ENCODE measurements around the gene FAM181A. TPM values are rescaled to one million over a fixed set of nuclear protein-coding genes. Genes with fewer than 3 reads are reported as not detected.

The FAM181A gene
- total and polyA plus RNA-seq, 2 experiments from 2014 or later = not detected

DNA sequence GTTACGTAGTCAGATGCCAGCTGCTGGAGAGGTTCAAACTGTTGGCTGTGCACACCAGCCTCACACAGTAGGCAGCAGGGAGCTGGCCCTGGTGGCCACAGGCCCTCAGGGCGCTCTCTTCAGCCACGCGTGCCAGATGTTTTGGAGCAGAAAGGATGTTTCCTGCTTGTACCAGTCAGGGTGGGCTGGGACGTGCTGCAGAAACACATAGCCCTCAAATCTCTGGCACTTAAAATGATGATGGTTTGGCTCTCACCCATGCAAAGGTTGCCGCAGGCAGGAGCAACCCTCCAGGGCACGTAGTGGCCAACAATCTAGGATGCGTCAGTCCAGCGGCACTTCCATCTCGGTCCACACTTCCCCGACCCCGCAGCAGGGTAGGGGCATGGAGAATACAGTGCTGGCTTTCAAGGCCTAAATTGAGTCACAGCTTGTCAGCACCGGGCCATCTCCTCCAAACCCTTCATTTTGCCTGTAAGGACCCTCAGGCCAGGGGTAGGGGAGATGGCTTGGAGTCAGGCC, 1.7 kb upstream of the FAM181A start:
- in situ Hi-C loops (cut with MboI) = no loop called here
- Histone ChIP-seq H3K4me3 (no peak overlapping the region), H2AFZ (no peak overlapping the region), H4K20me1 (ENCODE audit: insufficient read depth) (no peaks in the 10 kb centered on the region), H3K4me2 (ENCODE audit: unreplicated experiment) (no peak overlapping the region), H3K4me1 (ENCODE audit: insufficient read depth) (no peaks in the 10 kb centered on the region), H3K27me3 (replicated peaks; ENCODE audit: insufficient read depth) (no peaks in the 10 kb centered on the region), H3K27ac (no peak overlapping the region), H3K36me3 (ENCODE audit: low read depth) (no peaks in the 10 kb centered on the region), H3K9ac (no peak overlapping the region), H3K79me2 (ENCODE audit: insufficient read depth) (no peaks in the 10 kb centered on the region), H3K9me2 (ENCODE audit: insufficient read depth) (no peaks in the 10 kb centered on the region), H3F3A (ENCODE audit: insufficient read depth) (no peaks in the 10 kb centered on the region), H3K9me3 (ENCODE audit: low read depth) (no peaks in the 10 kb centered on the region)
- 56 to 57% methylated on average over 12 to 13 of the region's 13 CpGs for WGBS, 2 experiments (ENCODE audit: low coverage in 1 of 2, low lambda C conversion rate in 2 of 2, missing lambda C conversion rate in 2 of 2)
- DNase-seq = no peak
- no peak for TF ChIP-seq EZH2 (IDR thresholded peaks at IDR 0.05; ENCODE audit: insufficient read depth, poor library complexity, severe bottlenecking)
- no peak for TF ChIP-seq EZH2phosphoT487 (IDR thresholded peaks at IDR 0.05; ENCODE audit: insufficient read depth, low read depth)

DNA sequence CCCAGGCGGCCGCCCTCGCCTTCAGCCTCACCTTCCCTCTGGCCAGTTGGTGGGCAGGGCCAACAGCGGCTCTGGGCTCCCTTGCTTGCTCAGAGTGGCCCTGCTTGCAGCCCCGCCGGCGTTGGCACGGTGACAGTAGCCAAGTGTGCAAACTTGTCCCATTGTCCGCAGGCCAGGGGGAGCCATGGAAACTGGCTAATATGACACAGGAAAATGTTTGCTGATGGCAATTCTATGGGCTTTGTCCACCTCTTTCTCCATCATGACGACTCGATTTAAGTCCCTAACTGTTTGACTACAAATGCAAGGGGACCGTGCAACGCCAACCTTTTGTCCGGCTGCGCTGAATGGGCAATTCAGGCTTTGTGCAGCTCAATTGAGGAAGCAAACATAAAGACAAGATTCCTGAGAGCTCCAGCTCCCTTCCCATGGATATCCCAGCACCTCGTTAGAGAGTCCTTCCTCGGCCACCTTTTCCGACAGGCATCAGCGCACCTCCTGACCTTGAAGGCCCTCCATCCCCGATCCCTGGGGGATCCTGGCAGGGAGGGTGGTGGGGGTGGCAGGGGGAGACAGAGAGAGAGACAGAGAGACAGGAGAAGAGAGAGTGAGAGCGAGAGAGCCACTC, 785 bp upstream of the FAM181A start:
- H3K79me2 ChIP-seq (ENCODE audit: insufficient read depth) = no peaks in the 10 kb centered on the region
- H3K9me3 ChIP-seq (ENCODE audit: low read depth) = no peaks in the 10 kb centered on the region
- H3K27me3 ChIP-seq (replicated peaks; ENCODE audit: insufficient read depth) = no peaks in the 10 kb centered on the region
- no peaks in the 10 kb centered on the region for H3K36me3 ChIP-seq (ENCODE audit: low read depth)
- no peak overlapping the region for H2AFZ ChIP-seq
- no peak overlapping the region for H3K27ac ChIP-seq
- no peaks in the 10 kb centered on the region for H3K9me2 ChIP-seq (ENCODE audit: insufficient read depth)
- 77% methylated on average over 21 of the region's 21 CpGs for WGBS, 2 experiments (ENCODE audit: low coverage in 1 of 2, low lambda C conversion rate in 2 of 2, missing lambda C conversion rate in 2 of 2)
- no peak overlapping the region for H3K4me2 ChIP-seq (ENCODE audit: unreplicated experiment)
- H3K4me3 ChIP-seq = no peak overlapping the region
- no peaks in the 10 kb centered on the region for H4K20me1 ChIP-seq (ENCODE audit: insufficient read depth)
- TF ChIP-seq EZH2phosphoT487 (IDR thresholded peaks at IDR 0.05; ENCODE audit: insufficient read depth, low read depth) (no peak), EZH2 (IDR thresholded peaks at IDR 0.05; ENCODE audit: insufficient read depth, poor library complexity, severe bottlenecking) (no peak)
- no peaks in the 10 kb centered on the region for H3K4me1 ChIP-seq (ENCODE audit: insufficient read depth)
- H3K9ac ChIP-seq = no peak overlapping the region
- in situ Hi-C loops (cut with MboI) = no loop called here
- H3F3A ChIP-seq (ENCODE audit: insufficient read depth) = no peaks in the 10 kb centered on the region
- DNase-seq = no peak

DNA sequence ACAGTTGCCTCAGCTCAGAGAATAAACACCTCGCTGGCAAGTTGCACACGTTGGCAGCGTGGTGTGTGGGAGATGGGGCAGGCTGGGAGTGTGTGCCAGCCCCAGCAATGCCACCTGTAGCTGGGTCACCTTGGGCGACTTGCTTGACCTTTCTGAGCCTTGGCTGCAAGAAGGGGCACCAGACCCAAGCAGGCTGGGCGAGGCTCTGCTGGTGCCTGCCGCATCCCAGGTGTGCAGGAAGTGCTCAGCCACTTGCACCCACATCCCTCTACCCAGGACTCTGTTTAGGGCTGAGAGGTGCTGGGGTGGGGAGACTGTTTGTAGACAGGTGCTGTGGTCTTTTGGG, 629 bp downstream of the FAM181A start:
- Histone ChIP-seq H3K9me2 (ENCODE audit: insufficient read depth) (no peaks in the 10 kb centered on the region), H3K4me2 (ENCODE audit: unreplicated experiment) (no peak overlapping the region), H3F3A (ENCODE audit: insufficient read depth) (no peaks in the 10 kb centered on the region), H3K4me3 (no peak overlapping the region), H3K36me3 (ENCODE audit: low read depth) (no peaks in the 10 kb centered on the region), H4K20me1 (ENCODE audit: insufficient read depth) (no peaks in the 10 kb centered on the region), H3K4me1 (ENCODE audit: insufficient read depth) (no peaks in the 10 kb centered on the region), H2AFZ (no peak overlapping the region), H3K9me3 (ENCODE audit: low read depth) (no peaks in the 10 kb centered on the region), H3K27me3 (replicated peaks; ENCODE audit: insufficient read depth) (no peaks in the 10 kb centered on the region), H3K27ac (no peak overlapping the region), H3K79me2 (ENCODE audit: insufficient read depth) (no peaks in the 10 kb centered on the region), H3K9ac (no peak overlapping the region)
- no peak for DNase-seq
- in situ Hi-C loops (cut with MboI) = no loop called here
- 57 to 58% methylated on average over 6 of the region's 6 CpGs for WGBS, 2 experiments (ENCODE audit: low coverage in 1 of 2, low lambda C conversion rate in 2 of 2, missing lambda C conversion rate in 2 of 2)
- no peak for TF ChIP-seq EZH2 (IDR thresholded peaks at IDR 0.05; ENCODE audit: insufficient read depth, poor library complexity, severe bottlenecking)
- TF ChIP-seq EZH2phosphoT487 (IDR thresholded peaks at IDR 0.05; ENCODE audit: insufficient read depth, low read depth) = no peak

DNA sequence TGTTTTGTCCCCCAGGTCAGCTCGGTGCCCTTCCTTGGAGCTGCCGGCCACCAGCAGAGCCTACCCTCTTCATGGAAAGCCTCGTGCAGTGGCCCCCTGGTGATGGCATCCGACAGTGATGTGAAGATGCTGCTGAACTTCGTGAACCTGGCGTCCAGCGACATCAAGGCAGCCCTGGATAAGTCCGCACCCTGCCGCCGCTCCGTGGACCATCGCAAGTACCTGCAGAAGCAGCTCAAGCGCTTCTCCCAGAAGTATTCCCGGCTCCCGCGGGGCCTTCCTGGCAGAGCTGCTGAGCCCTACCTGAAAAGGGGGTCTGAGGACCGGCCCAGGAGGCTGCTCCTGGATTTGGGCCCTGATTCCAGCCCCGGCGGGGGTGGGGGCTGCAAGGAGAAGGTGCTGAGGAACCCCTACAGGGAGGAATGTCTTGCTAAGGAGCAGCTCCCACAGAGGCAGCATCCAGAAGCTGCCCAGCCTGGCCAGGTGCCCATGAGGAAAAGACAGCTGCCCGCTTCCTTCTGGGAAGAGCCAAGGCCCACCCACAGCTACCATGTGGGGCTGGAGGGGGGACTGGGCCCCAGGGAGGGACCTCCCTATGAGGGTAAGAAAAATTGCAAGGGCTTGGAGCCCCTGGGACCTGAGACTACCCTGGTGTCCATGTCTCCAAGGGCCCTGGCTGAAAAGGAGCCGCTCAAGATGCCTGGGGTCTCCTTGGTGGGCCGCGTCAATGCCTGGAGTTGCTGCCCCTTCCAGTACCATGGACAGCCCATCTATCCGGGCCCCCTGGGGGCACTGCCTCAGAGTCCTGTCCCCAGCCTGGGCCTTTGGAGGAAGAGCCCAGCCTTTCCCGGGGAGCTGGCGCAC, 1.3 kb downstream of the FAM181A start:
- Histone ChIP-seq H3K4me2 (ENCODE audit: unreplicated experiment) (no peak overlapping the region), H3F3A (ENCODE audit: insufficient read depth) (no peaks in the 10 kb centered on the region), H3K9ac (no peak overlapping the region), H2AFZ (no peak overlapping the region), H4K20me1 (ENCODE audit: insufficient read depth) (no peaks in the 10 kb centered on the region), H3K9me3 (ENCODE audit: low read depth) (no peaks in the 10 kb centered on the region), H3K4me3 (no peak overlapping the region), H3K4me1 (ENCODE audit: insufficient read depth) (no peaks in the 10 kb centered on the region), H3K79me2 (ENCODE audit: insufficient read depth) (no peaks in the 10 kb centered on the region), H3K9me2 (ENCODE audit: insufficient read depth) (no peaks in the 10 kb centered on the region), H3K27ac (no peak overlapping the region), H3K36me3 (ENCODE audit: low read depth) (no peaks in the 10 kb centered on the region), H3K27me3 (replicated peaks; ENCODE audit: insufficient read depth) (no peaks in the 10 kb centered on the region)
- 64 to 68% methylated on average over 20 to 26 of the region's 26 CpGs for WGBS, 2 experiments (ENCODE audit: low coverage in 1 of 2, low lambda C conversion rate in 2 of 2, missing lambda C conversion rate in 2 of 2)
- DNase-seq = no peak
- in situ Hi-C loops (cut with MboI) = no loop called here
- TF ChIP-seq EZH2phosphoT487 (IDR thresholded peaks at IDR 0.05; ENCODE audit: insufficient read depth, low read depth) = no peak
- no peak for TF ChIP-seq EZH2 (IDR thresholded peaks at IDR 0.05; ENCODE audit: insufficient read depth, poor library complexity, severe bottlenecking)
